Endodermal cell (in vitro differentiated cells): ENCODE measurements around the gene TNS3. TPM values are rescaled to one million over a fixed set of nuclear protein-coding genes. Genes with fewer than 3 reads are reported as not detected.

Source experiments
- DNase-seq: peaks from one replicate; pipeline ENCODE4 v3.0.0-alpha.2; 2017
- H3K27ac ChIP-seq: 2 replicates; pipeline ENCODE4 v1.5.1; 2013; ENCODE audit warnings: mild to moderate bottlenecking, low read depth, low read length, moderate library complexity
- H3K27me3 ChIP-seq: 2 replicates; pipeline ENCODE4 v1.6.1; 2013; ENCODE audit warnings: mild to moderate bottlenecking, low read length, moderate library complexity; ENCODE audit not compliant: insufficient read depth, control insufficient read depth, poor library complexity, severe bottlenecking
- H3K36me3 ChIP-seq: 2 replicates; pipeline ENCODE4 v1.7.0; 2013; ENCODE audit warnings: mild to moderate bottlenecking, low read length, moderate library complexity; ENCODE audit not compliant: control insufficient read depth, insufficient read depth
- H3K4me1 ChIP-seq: one replicate; pipeline ENCODE4 v1.7.0; 2013; ENCODE audit warnings: low read length; ENCODE audit not compliant: control insufficient read depth, insufficient read depth
- H3K4me3 ChIP-seq: 2 replicates; pipeline ENCODE4 v1.5.1; 2013; ENCODE audit warnings: mild to moderate bottlenecking, low read length, moderate library complexity
- H3K9ac ChIP-seq: 2 replicates; pipeline ENCODE4 v1.6.1; 2013; ENCODE audit warnings: mild to moderate bottlenecking, low read length, moderate library complexity; ENCODE audit not compliant: poor library complexity, severe bottlenecking; ENCODE audit errors: extremely low read depth
- H3K9me3 ChIP-seq: 2 replicates; pipeline ENCODE4 v1.6.1; 2013; ENCODE audit warnings: mild to moderate bottlenecking, low read length, moderate library complexity; ENCODE audit not compliant: control insufficient read depth
- H3K27ac Mint-ChIP-seq: 2 replicates; pipeline ENCODE4 v1.8.0; 2020; ENCODE audit warnings: mixed read lengths
- H3K27me3 Mint-ChIP-seq: 2 replicates; pipeline ENCODE4 v1.8.0; 2021; ENCODE audit warnings: mild to moderate bottlenecking, mixed read lengths; ENCODE audit not compliant: insufficient read depth
- H3K36me3 Mint-ChIP-seq: 2 replicates; pipeline ENCODE4 v1.8.0; 2020; ENCODE audit warnings: low read depth, mixed read lengths
- H3K4me1 Mint-ChIP-seq: 2 replicates; pipeline ENCODE4 v1.8.0; 2020; ENCODE audit warnings: mixed read lengths
- H3K4me3 Mint-ChIP-seq: 2 replicates; pipeline ENCODE4 v1.8.0; 2020; ENCODE audit warnings: mild to moderate bottlenecking, moderate library complexity, mixed read lengths
- H3K9me3 Mint-ChIP-seq: 2 replicates; pipeline ENCODE4 v1.8.0; 2020; ENCODE audit warnings: mild to moderate bottlenecking, mixed read lengths
- CTCF ChIP-seq: fragments of 200-600 bp; sonication (generic); conservative IDR thresholded peaks from 2 replicates; pipeline ENCODE4 v1.5.0; 2021; ENCODE audit warnings: antibody characterized with exemption, mild to moderate bottlenecking
- WGBS, 2 experiments: methylation state at CpG; one replicate each; pipeline versions ENCODE4 v1.1.5 to v1.1.7; 2013; ENCODE audit warnings: missing lambda C conversion rate in 2 of 2, mixed read lengths in 1 of 2; ENCODE audit not compliant: insufficient coverage in 1 of 2, insufficient read length in 1 of 2; 5-methylcytosine and 5-hydroxymethylcytosine counted together
- total RNA-seq, 2 donors: library from RNA; stranded (reverse); fragmentation: NEBNext Ultra II Directional in 1 of 2; extraction: Animal tissue kit (Norgen Biotek cat#: 25700) in 1 of 2; gene quantifications; 2 replicates in 1 of 2; 3 replicates in 1 of 2; pipeline ENCODE4 v1.2.1, GENCODE V29; 2021

The TNS3 gene
- total RNA-seq, 2 donors from 2014 or later, result 33.8 to 38.5 TPM

- 91 to 97% methylated on average over 3 of the region's 3 CpGs for WGBS, 2 experiments
- peaks cover 37% of the 10 kb centered on the region for H3K27me3 Mint-ChIP-seq
- Histone ChIP-seq H3K27me3 (peaks cover 10% of the 10 kb centered on the region), H3K27ac (no peak overlapping the region), H3K36me3 (no peaks in the 10 kb centered on the region), H3K9ac (no peak overlapping the region), H3K4me3 (no peak overlapping the region), H3K4me1 (peaks cover 5% of the 10 kb centered on the region), H3K9me3 (peaks cover 7% of the 10 kb centered on the region)
- peaks cover 4% of the 10 kb centered on the region for H3K9me3 Mint-ChIP-seq
- H3K4me1 Mint-ChIP-seq, result peaks cover 7% of the 10 kb centered on the region
- no peak for DNase-seq
- H3K27ac Mint-ChIP-seq, result no peak overlapping the region
- no peak for TF ChIP-seq CTCF
- H3K4me3 Mint-ChIP-seq, result no peak overlapping the region
- H3K36me3 Mint-ChIP-seq, result no peaks in the 10 kb centered on the region
These were observed 326.5 kb downstream of the TNS3 start for GRCh38 chr7:47255441-47255840.

DNA sequence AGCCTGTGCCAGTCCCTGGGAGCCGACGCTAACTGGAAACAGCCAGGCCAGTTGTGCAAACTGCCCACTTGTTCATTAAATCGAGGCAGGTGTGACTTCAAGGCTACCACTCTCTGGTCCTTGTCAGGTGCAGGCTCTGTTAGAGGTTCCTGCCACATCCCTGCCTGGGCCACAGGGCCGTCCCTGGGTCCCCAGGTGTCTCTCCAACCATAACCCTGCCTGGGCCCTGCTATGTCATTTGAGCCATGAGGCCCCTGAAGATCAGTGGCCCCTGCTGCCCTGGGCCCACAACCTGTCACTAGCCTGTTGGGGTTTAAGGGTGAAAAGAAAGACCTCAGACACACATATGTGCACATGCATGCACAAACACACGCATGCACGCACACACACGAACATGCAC is 326.9 kb downstream of the TNS3 start:
- DNase-seq, result no peak
- Mint-ChIP-seq H3K27ac (no peak overlapping the region), H3K4me3 (no peak overlapping the region), H3K27me3 (peaks cover 37% of the 10 kb centered on the region), H3K9me3 (peaks cover 4% of the 10 kb centered on the region), H3K4me1 (peaks cover 7% of the 10 kb centered on the region), H3K36me3 (no peaks in the 10 kb centered on the region)
- WGBS, 2 experiments, result 97% methylated on average over 6 to 7 of the region's 7 CpGs
- TF ChIP-seq CTCF, result no peak
- H3K9ac ChIP-seq, result no peak overlapping the region
- peaks cover 7% of the 10 kb centered on the region for H3K9me3 ChIP-seq
- peaks cover 10% of the 10 kb centered on the region for H3K27me3 ChIP-seq
- peaks cover 5% of the 10 kb centered on the region for H3K4me1 ChIP-seq
- no peak overlapping the region for H3K4me3 ChIP-seq
- H3K27ac ChIP-seq, result no peak overlapping the region
- H3K36me3 ChIP-seq, result no peaks in the 10 kb centered on the region

DNA sequence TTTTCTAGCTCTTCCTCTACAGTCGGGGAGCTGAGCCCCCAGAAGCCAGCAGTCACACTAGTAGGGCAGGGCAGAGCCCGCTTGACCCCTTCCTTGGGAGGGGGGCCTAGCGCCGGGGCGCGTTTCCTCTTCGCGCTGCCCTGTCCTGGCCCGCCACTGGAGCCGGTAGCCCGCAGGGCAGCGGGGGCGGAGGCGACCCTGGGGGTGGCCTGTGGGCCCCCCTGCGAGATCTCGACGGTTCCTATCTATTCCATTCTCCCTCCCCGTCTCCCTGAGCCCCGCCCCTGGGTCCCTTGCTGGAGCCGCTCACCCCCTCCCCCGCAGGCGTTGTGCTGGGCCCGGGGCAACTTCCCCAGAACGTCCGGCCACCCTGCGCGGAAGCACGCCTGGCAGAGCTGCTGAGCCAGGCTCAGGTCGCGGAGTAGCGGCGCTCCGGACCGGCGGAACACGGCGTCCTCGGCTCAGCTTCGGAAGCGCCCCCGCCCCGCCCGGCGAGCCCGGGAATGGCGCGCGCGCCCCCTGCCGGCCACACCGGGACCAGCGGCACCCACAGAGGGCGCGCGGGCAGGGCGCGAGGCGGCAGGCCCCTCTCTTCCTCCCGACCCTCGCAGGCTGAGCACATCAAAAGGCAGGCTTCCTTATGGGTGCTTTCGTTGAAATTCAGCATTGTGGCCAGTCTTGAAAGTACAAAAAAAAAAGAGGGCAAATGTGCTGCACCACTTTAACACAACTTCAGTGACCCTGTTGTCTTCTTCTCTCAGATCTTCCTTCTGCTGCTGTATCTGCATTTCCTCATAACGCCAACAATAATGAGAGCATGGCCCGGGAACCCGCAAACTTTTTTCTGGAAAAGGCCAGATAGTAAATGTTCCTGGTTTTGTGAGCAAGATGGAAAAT is 327.6 kb downstream of the TNS3 start:
- H3K27me3 Mint-ChIP-seq, result peaks cover 34% of the 10 kb centered on the region
- peak overlapping the region; percentile 64 for H3K4me3 Mint-ChIP-seq
- no peaks in the 10 kb centered on the region for H3K36me3 Mint-ChIP-seq
- Histone ChIP-seq H3K27me3 (peaks cover 10% of the 10 kb centered on the region), H3K27ac (no peak overlapping the region), H3K36me3 (no peaks in the 10 kb centered on the region), H3K9me3 (peaks cover 7% of the 10 kb centered on the region), H3K9ac (peak overlapping the region; percentile 44), H3K4me3 (peak overlapping the region; percentile 80), H3K4me1 (peaks cover 5% of the 10 kb centered on the region)
- 0 to 6% methylated on average over 14 to 64 of the region's 64 CpGs for WGBS, 2 experiments
- H3K9me3 Mint-ChIP-seq, result peaks cover 6% of the 10 kb centered on the region
- TF ChIP-seq CTCF, result peak; percentile 99
- DNase-seq, result peak; percentile 93
- H3K27ac Mint-ChIP-seq, result no peak overlapping the region
- H3K4me1 Mint-ChIP-seq, result peaks cover 7% of the 10 kb centered on the region
